Measurements from ENCODE around the gene NKAIN2. TPM values are rescaled to one million over a fixed set of nuclear protein-coding genes. Genes with fewer than 3 reads are reported as not detected.

The NKAIN2 gene
- total RNA-seq, 2 donors from 2014 or later: 0.29 TPM; not detected in 1

DNA sequence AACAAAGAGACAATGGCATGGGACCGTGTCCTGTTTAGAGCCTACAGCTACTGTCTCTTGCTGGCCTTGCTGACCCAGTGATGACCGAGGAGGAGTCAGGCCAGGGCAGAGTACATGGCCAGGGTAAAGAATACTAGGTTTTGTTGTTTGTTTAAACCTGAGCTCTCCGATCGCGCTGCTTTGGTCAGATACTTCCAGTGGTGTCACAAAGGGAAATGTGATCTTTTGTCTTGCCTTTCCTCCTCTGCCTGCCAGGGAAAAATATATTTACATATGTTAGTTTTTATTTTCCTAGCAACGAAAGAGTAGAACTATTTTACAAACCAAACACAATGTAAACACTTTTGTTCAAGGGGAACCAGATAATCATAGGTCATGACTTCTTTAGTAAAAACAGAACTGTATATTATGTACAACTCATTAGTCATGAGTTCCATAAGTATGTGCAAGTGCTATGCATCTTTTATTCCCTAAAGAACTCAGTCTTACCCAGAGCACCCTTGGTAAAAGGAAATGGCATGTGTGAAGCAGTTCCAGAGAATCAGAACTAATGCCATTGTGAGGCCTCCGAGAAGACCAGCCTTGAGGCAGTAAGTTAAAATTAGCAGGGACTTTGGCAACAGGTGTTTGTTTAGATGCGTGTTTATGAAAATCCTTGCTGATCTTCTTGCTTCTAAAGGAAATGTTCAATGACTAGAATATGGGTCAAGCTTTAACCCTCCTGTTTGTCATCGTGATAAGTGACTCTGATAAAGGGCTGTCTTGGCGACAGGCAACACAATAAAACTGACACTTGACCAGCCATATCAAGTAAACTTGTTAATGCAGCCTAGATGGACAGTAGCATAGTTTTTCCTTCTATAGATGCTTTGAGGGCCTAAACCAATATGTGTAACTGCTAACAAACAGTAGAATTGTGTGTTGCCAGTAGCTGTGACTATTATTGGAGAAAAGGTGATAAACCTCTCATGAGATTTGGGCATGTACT is 204.6 kb downstream of the NKAIN2 start:
- H3K4me1 Mint-ChIP-seq: peaks cover 34% of the 10 kb centered on the region
- H3K9me3 Mint-ChIP-seq: no peaks in the 10 kb centered on the region
- 67 to 74% methylated on average over 5 to 10 of the region's 10 CpGs for WGBS, 2 experiments (ENCODE audit: insufficient coverage in 1 of 2, insufficient read length in 1 of 2)
- Histone ChIP-seq H3K9ac (ENCODE audit: extremely low read depth, low read length, poor library complexity, severe bottlenecking) (no peak overlapping the region), H3K27ac (ENCODE audit: low read depth, low read length) (peak overlapping the region; percentile 22), H3K9me3 (ENCODE audit: control insufficient read depth, low read length) (no peaks in the 10 kb centered on the region), H3K4me1 (ENCODE audit: control insufficient read depth, insufficient read depth, low read length) (peaks cover 12% of the 10 kb centered on the region), H3K4me3 (ENCODE audit: low read length) (no peak overlapping the region), H3K27me3 (ENCODE audit: control insufficient read depth, insufficient read depth, low read length, poor library complexity, severe bottlenecking) (no peaks in the 10 kb centered on the region), H3K36me3 (ENCODE audit: control insufficient read depth, insufficient read depth, low read length) (no peaks in the 10 kb centered on the region)
- H3K27ac Mint-ChIP-seq: no peak overlapping the region
- TF ChIP-seq, protein P1, sequence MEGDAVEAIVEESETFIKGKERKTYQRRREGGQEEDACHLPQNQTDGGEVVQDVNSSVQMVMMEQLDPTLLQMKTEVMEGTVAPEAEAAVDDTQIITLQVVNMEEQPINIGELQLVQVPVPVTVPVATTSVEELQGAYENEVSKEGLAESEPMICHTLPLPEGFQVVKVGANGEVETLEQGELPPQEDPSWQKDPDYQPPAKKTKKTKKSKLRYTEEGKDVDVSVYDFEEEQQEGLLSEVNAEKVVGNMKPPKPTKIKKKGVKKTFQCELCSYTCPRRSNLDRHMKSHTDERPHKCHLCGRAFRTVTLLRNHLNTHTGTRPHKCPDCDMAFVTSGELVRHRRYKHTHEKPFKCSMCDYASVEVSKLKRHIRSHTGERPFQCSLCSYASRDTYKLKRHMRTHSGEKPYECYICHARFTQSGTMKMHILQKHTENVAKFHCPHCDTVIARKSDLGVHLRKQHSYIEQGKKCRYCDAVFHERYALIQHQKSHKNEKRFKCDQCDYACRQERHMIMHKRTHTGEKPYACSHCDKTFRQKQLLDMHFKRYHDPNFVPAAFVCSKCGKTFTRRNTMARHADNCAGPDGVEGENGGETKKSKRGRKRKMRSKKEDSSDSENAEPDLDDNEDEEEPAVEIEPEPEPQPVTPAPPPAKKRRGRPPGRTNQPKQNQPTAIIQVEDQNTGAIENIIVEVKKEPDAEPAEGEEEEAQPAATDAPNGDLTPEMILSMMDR (conservative IDR thresholded peaks at IDR 0.05): no peak
- no peak overlapping the region for H3K4me3 Mint-ChIP-seq
- H3K27me3 Mint-ChIP-seq (ENCODE audit: insufficient read depth): peaks cover 6% of the 10 kb centered on the region
- H3K36me3 Mint-ChIP-seq (ENCODE audit: low read depth): no peaks in the 10 kb centered on the region
- no peak for DNase-seq

DNA sequence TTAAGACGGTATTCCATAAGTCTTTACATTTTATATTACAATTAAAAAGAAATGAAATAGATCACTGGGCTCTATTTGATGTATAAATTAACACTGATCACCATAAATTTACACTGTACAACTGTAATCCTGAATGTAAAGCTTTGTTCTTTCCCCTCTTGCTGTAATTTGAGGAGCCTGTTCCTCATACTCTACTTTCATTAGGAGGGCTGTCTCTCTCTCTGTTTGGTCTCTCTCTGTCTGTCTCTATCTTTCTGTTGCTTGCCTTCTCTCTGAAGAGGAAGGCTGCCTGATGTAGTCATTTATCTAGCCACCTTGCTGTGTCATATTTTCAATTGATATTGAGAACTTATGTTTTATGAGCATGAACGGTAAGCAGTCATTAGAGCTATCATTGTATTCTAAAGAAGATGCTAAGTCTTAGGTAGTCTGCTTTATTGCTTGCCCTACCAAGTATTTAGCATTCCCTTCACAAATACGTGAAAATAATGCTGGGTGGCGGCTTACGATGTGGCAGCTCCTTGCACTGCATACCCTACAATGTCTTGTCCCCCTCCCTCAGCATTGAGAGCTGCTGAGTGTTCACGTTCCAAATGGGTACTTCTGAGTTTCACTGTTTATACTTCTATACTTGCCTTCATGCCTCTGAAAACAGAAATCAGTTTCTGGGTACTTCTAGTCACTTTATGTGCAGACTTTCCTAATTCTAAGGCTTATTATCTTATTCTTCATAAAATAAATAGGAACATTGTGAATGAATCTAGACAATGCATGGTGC is 205.5 kb downstream of the NKAIN2 start:
- Histone ChIP-seq H3K4me3 (ENCODE audit: low read length) (no peak overlapping the region), H3K9me3 (ENCODE audit: control insufficient read depth, low read length) (no peaks in the 10 kb centered on the region), H3K36me3 (ENCODE audit: control insufficient read depth, insufficient read depth, low read length) (no peaks in the 10 kb centered on the region), H3K27ac (ENCODE audit: low read depth, low read length) (no peak overlapping the region), H3K9ac (ENCODE audit: extremely low read depth, low read length, poor library complexity, severe bottlenecking) (no peak overlapping the region), H3K27me3 (ENCODE audit: control insufficient read depth, insufficient read depth, low read length, poor library complexity, severe bottlenecking) (no peaks in the 10 kb centered on the region), H3K4me1 (ENCODE audit: control insufficient read depth, insufficient read depth, low read length) (peaks cover 12% of the 10 kb centered on the region)
- Mint-ChIP-seq H3K27me3 (ENCODE audit: insufficient read depth) (peaks cover 3% of the 10 kb centered on the region), H3K36me3 (ENCODE audit: low read depth) (no peaks in the 10 kb centered on the region), H3K4me3 (no peak overlapping the region), H3K9me3 (no peaks in the 10 kb centered on the region), H3K4me1 (peaks cover 34% of the 10 kb centered on the region), H3K27ac (peak overlapping the region; percentile 9)
- 92 to 94% methylated on average over 3 to 5 of the region's 6 CpGs for WGBS, 2 experiments (ENCODE audit: insufficient coverage in 1 of 2, insufficient read length in 1 of 2)
- TF ChIP-seq, protein P1 (conservative IDR thresholded peaks at IDR 0.05): no peak
- no peak for DNase-seq

- no peak for DNase-seq
- Histone ChIP-seq H3K36me3 (ENCODE audit: control insufficient read depth, insufficient read depth, low read length) (no peaks in the 10 kb centered on the region), H3K9me3 (ENCODE audit: control insufficient read depth, low read length) (no peaks in the 10 kb centered on the region), H3K4me1 (ENCODE audit: control insufficient read depth, insufficient read depth, low read length) (peaks cover 12% of the 10 kb centered on the region), H3K4me3 (ENCODE audit: low read length) (no peak overlapping the region), H3K27me3 (ENCODE audit: control insufficient read depth, insufficient read depth, low read length, poor library complexity, severe bottlenecking) (no peaks in the 10 kb centered on the region), H3K27ac (ENCODE audit: low read depth, low read length) (no peak overlapping the region), H3K9ac (ENCODE audit: extremely low read depth, low read length, poor library complexity, severe bottlenecking) (no peak overlapping the region)
- Mint-ChIP-seq H3K36me3 (ENCODE audit: low read depth) (no peaks in the 10 kb centered on the region), H3K27me3 (ENCODE audit: insufficient read depth) (peaks cover 8% of the 10 kb centered on the region), H3K27ac (no peak overlapping the region), H3K4me3 (no peak overlapping the region), H3K4me1 (peaks cover 34% of the 10 kb centered on the region), H3K9me3 (no peaks in the 10 kb centered on the region)
- TF ChIP-seq, protein P1 (conservative IDR thresholded peaks at IDR 0.05): no peak
Measured at GRCh38 chr6:124010574-124010973, 206.9 kb downstream of the NKAIN2 start.
